Measurements from ENCODE around the gene SLC1A3.

DNA sequence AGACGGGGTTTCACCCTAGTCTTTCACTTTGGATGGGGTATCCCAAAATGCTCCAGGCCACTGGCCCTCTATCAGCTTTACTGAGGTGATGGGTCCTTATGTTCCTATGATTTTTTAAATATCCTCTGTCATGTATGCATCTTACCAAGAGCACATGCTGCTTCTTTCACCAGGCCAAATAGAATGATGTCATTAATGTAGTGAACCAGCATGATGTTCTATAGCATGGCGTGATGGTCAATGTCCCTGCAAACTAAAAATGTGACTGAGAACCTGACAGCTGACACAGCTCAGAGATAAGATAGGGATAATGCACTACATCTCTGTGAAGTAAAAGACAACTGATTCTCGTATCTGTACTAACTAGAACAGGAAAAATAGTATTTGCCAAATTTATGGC lies 103.6 kb downstream of the SLC1A3 start:
- no peak for TF ChIP-seq CTCF (IDR thresholded peaks at IDR 0.05)
- no peak for TF ChIP-seq POLR2A (IDR thresholded peaks at IDR 0.05)
